ENCODE results near the gene FNBP1L.

Gene FNBP1L

GRCh38 chr1:93577536-93578432, 129.9 kb downstream of the FNBP1L start:
- no peak for TF ChIP-seq CTCF (IDR thresholded peaks at IDR 0.05)

- TF ChIP-seq CTCF (IDR thresholded peaks at IDR 0.05) = no peak
Measured at GRCh38 chr1:93578433-93578830, 130.5 kb downstream of the FNBP1L start.

- TF ChIP-seq CTCF (IDR thresholded peaks at IDR 0.05) = no peak
Measured at GRCh38 chr1:93578911-93579825, 131.2 kb downstream of the FNBP1L start.

GRCh38 chr1:93579891-93580290, 132.0 kb downstream of the FNBP1L start:
- TF ChIP-seq CTCF (IDR thresholded peaks at IDR 0.05) = no peak

GRCh38 chr1:93581917-93582850, 134.3 kb downstream of the FNBP1L start:
- no peak for TF ChIP-seq CTCF (IDR thresholded peaks at IDR 0.05)

GRCh38 chr1:93584261-93585003, 136.5 kb downstream of the FNBP1L start:
- no peak for TF ChIP-seq CTCF (IDR thresholded peaks at IDR 0.05)
